HepG2 (cell line): ENCODE measurements around the gene GALNT15. TPM values are rescaled to one million over a fixed set of nuclear protein-coding genes. Genes with fewer than 3 reads are reported as not detected.

Source experiments
- ATAC-seq: fragments of 200-7000 bp; cut with Tn5 transposase; 3 replicates; pipeline ENCODE4 v1.9.1; 2020; ENCODE audit warnings: mild to moderate bottlenecking, moderate library complexity
- BruUV-seq: library from RNA; stranded (reverse); fragments of 400-500 nt; replicated peaks from 2 replicates; lab custom pipeline; 2021; lab: Mats Ljungman, UMichigan
- CTCF ChIA-PET: fragments of 300-600 bp; formaldehyde crosslinking; extraction: SDS; loops from one replicate; lab custom pipeline; 2021; ENCODE audit warnings: low total read pairs, inconsistent platforms, low intra/inter-chr PET ratio; lab: Yijun Ruan, JAX
- POLR2A ChIA-PET: fragments of 350-600 bp; sonication (Branson Sonifier 250); formaldehyde crosslinking; loops from one replicate; lab custom pipeline; 2020; ENCODE audit warnings: antibody characterized with exemption, inconsistent platforms; lab: Yijun Ruan, JAX
- DNase-seq: peaks from one replicate; pipeline ENCODE4 v3.0.0-alpha.2; 2015; ENCODE audit warnings: low spot score
- FAIRE-seq: peaks from 3 replicates; lab custom pipeline; 2011; peaks lifted over from hg19 to GRCh38; lab: Jason Lieb, UNC
- H2AFZ ChIP-seq: one replicate; pipeline ENCODE4 v1.6.1; 2011; ENCODE audit warnings: low read length, inconsistent platforms
- H3K27ac ChIP-seq: fragments of 300-600 bp; 3 replicates; pipeline ENCODE4 v1.8.0; 2011; ENCODE audit warnings: mixed run types, mild to moderate bottlenecking, mixed read lengths, low read length, inconsistent platforms; ENCODE audit not compliant: insufficient read depth; ENCODE audit errors: extremely low read length
- H3K27me3 ChIP-seq, 2 experiments: fragments of 200-600 bp in 1 of 2; 2 replicates in 1 of 2; 3 replicates in 1 of 2; pipeline versions ENCODE4 v1.6.0 to v1.8.0; 2011; ENCODE audit warnings: low read length in 2 of 2, mild to moderate bottlenecking in 2 of 2, moderate library complexity in 2 of 2, inconsistent platforms in 1 of 2; ENCODE audit not compliant: insufficient read depth in 2 of 2, control insufficient read depth in 1 of 2
- H3K36me3 ChIP-seq, 2 experiments: fragments of 200-600 bp in 1 of 2; replicated peaks in 1 of 2; 2 replicates in 1 of 2; 3 replicates in 1 of 2; pipeline versions ENCODE4 v1.5.1 to v1.8.0; 2011; ENCODE audit warnings: low read length in 2 of 2, inconsistent platforms in 1 of 2; ENCODE audit not compliant: insufficient read depth in 2 of 2, control insufficient read depth in 1 of 2
- H3K4me1 ChIP-seq: 2 replicates; pipeline ENCODE4 v1.5.1; 2012; ENCODE audit warnings: low read length, inconsistent platforms; ENCODE audit not compliant: insufficient read depth
- H3K4me2 ChIP-seq: 2 replicates; pipeline ENCODE4 v1.6.0; 2011; ENCODE audit warnings: low read depth, low read length, inconsistent platforms
- H3K4me3 ChIP-seq, 3 experiments: fragments of 200-600 bp in 1 of 3; sonication (generic), shearing (Covaris generic) in 1 of 3; replicated peaks in 1 of 3; 2 replicates each; pipeline ENCODE4 v1.5.1; 2011 to 2016; ENCODE audit warnings: low read length in 3 of 3, inconsistent platforms in 2 of 3, low read depth in 2 of 3, mild to moderate bottlenecking in 2 of 3, control low read depth in 1 of 3, mixed read lengths in 1 of 3; ENCODE audit not compliant: insufficient read depth in 1 of 3
- H3K79me2 ChIP-seq: one replicate; pipeline ENCODE4 v1.6.1; 2011; ENCODE audit warnings: low read length, inconsistent platforms; ENCODE audit not compliant: insufficient read depth
- H3K9ac ChIP-seq: 2 replicates; pipeline ENCODE4 v1.6.0; 2011; ENCODE audit warnings: mild to moderate bottlenecking, low read depth, low read length, inconsistent platforms; ENCODE audit not compliant: insufficient read depth
- H3K9me3 ChIP-seq: 2 replicates; pipeline ENCODE4 v1.5.1; 2012; ENCODE audit warnings: mild to moderate bottlenecking, low read length
- H4K20me1 ChIP-seq: 2 replicates; pipeline ENCODE4 v1.6.0; 2011; ENCODE audit warnings: inconsistent platforms, mild to moderate bottlenecking, low read length, moderate library complexity; ENCODE audit not compliant: insufficient read depth
- CSRNP2 ChIP-seq: sonication (generic); formaldehyde crosslinking; conservative IDR thresholded peaks from 2 replicates; pipeline ENCODE4 v1.8.0; 2022; ENCODE audit warnings: low read depth, missing genetic modification reagents
- MIER3 ChIP-seq: IDR thresholded peaks from 2 replicates; pipeline ENCODE4 v1.6.1; 2016; ENCODE audit warnings: missing compliant biosample characterization, borderline replicate concordance
- MYPOP ChIP-seq: sonication (generic); formaldehyde crosslinking; IDR thresholded peaks from 2 replicates; pipeline ENCODE4 v1.8.1; 2023; ENCODE audit warnings: mild to moderate bottlenecking, moderate library complexity, missing genetic modification reagents
- MZF1 ChIP-seq: sonication (generic); formaldehyde crosslinking; IDR thresholded peaks from 2 replicates; pipeline ENCODE4 v1.8.1; 2023; ENCODE audit warnings: mild to moderate bottlenecking, missing genetic modification reagents, borderline replicate concordance
- PITX1 ChIP-seq: sonication (generic); formaldehyde crosslinking; IDR thresholded peaks from 2 replicates; pipeline ENCODE4 v1.5.1; 2020; ENCODE audit warnings: mild to moderate bottlenecking, missing genetic modification reagents
- SMAD1 ChIP-seq: sonication (generic); formaldehyde crosslinking; IDR thresholded peaks from 2 replicates; pipeline ENCODE4 v1.4.0; 2020; ENCODE audit warnings: missing genetic modification reagents, low read depth, mild to moderate bottlenecking, borderline replicate concordance
- SNAI1 ChIP-seq: sonication (generic); formaldehyde crosslinking; IDR thresholded peaks from 2 replicates; pipeline ENCODE4 v1.5.0; 2020; ENCODE audit warnings: mild to moderate bottlenecking, missing genetic modification reagents, borderline replicate concordance
- ZC3H13 ChIP-seq: sonication (generic); formaldehyde crosslinking; IDR thresholded peaks from 2 replicates; pipeline ENCODE4 v1.8.1; 2023; ENCODE audit warnings: mild to moderate bottlenecking, missing genetic modification reagents, moderate library complexity
- ZNF383 ChIP-seq: sonication (generic); formaldehyde crosslinking; IDR thresholded peaks from 2 replicates; pipeline ENCODE4 v1.4.0; 2020; ENCODE audit warnings: missing genetic modification reagents, mild to moderate bottlenecking, borderline replicate concordance
- ZNF547 ChIP-seq: sonication (generic); formaldehyde crosslinking; IDR thresholded peaks from 2 replicates; pipeline ENCODE4 v1.5.1; 2020; ENCODE audit warnings: mild to moderate bottlenecking, missing genetic modification reagents
- ZNF776 ChIP-seq: sonication (generic); formaldehyde crosslinking; IDR thresholded peaks from 2 replicates; pipeline ENCODE4 v1.4.0; 2020; ENCODE audit warnings: mild to moderate bottlenecking, missing genetic modification reagents
- WGBS: methylation state at CpG from one replicate; pipeline ENCODE4 v1.1.6; 2017; ENCODE audit warnings: low lambda C conversion rate; 5-methylcytosine and 5-hydroxymethylcytosine counted together
- in situ Hi-C: cut with HindIII; loops from 2 replicates; pipeline ENCODE4 v1.10.0; 2017; ENCODE audit warnings: low pct_unique_long_range_greater_than_20kb; ENCODE audit not compliant: extremely low pct_ligation_motif_present
- intact Hi-C: fragments of 100-400 bp; cut with micrococcal nuclease; formaldehyde crosslinking; loops from one replicate; pipeline ENCODE4 v1.10.0; 2022; ENCODE audit not compliant: unreplicated experiment
- polyA plus RNA-seq, 8 experiments: library from polyadenylated mRNA; depleted of rRNA in 3 of 8; stranded (reverse) in 7 of 8; unstranded in 1 of 8; fragments of >200 nt; fragmentation: Illumina TruSeq in 4 of 8; extraction: Trizol in 4 of 8; gene quantifications; 2 replicates each; pipeline versions ENCODE4 v1.2.1 to v1.2.3, GENCODE V29; 2011 to 2016; ENCODE audit warnings: low read depth in 4 of 8, missing spikeins in 1 of 8, mixed read lengths in 1 of 8; ENCODE audit not compliant: insufficient read depth in 1 of 8
- total RNA-seq, 5 experiments: library from RNA; depleted of rRNA; stranded (reverse); fragments of >200 nt; fragmentation: Illumina TruSeq; extraction: Trizol; gene quantifications; 2 replicates each; pipeline ENCODE4 v1.2.3, GENCODE V29; 2016; ENCODE audit warnings: low read depth in 1 of 5
- TF ChIP-seq, protein P1 (sequence below): sonication (generic); formaldehyde crosslinking; IDR thresholded peaks from 2 replicates; pipeline ENCODE4 v1.4.0; 2020; ENCODE audit warnings: missing genetic modification reagents

GALNT15 gene
- total and polyA plus RNA-seq, 2 of the 13 experiments (the other 11 are each of a cell fraction or from before 2014, with no cell fraction given) = 0.02 to 0.04 TPM

- H3K36me3 ChIP-seq = no peaks in the 10 kb centered on the region
- POLR2A ChIA-PET = no interaction called here
- H3K27me3 ChIP-seq = peaks cover 0 to 26% of the 10 kb centered on the region in 2 experiments; a peak in 3 of 5 replicates
- no peaks in the 10 kb centered on the region for H4K20me1 ChIP-seq
- 0% methylated on average over 5 of the region's 5 CpGs for WGBS
- no peaks in the 10 kb centered on the region for H3K9me3 ChIP-seq
- CTCF ChIA-PET = no interaction called here
- H3K4me3 ChIP-seq = no peak overlapping the region
- BruUV-seq = no TSS peak
- H3K4me2 ChIP-seq = no peak overlapping the region
- no peak overlapping the region for H2AFZ ChIP-seq
- DNase-seq (no peak), FAIRE-seq (no peak), ATAC-seq (no peak)
- no peaks in the 10 kb centered on the region for H3K79me2 ChIP-seq
- no peak overlapping the region for H3K9ac ChIP-seq
- in situ Hi-C loops (no loop called here), intact Hi-C loops (no loop called here)
- H3K4me1 ChIP-seq = peaks cover 19% of the 10 kb centered on the region
- TF ChIP-seq ZNF776 (CRISPR knock-in tag) = no peak
- no peak for TF ChIP-seq MYPOP (CRISPR knock-in tag)
- TF ChIP-seq SNAI1 (CRISPR knock-in tag) = no peak
- no peak for TF ChIP-seq CSRNP2 (CRISPR knock-in tag)
- TF ChIP-seq SMAD1 (CRISPR knock-in tag) = no peak
- TF ChIP-seq, protein P1, sequence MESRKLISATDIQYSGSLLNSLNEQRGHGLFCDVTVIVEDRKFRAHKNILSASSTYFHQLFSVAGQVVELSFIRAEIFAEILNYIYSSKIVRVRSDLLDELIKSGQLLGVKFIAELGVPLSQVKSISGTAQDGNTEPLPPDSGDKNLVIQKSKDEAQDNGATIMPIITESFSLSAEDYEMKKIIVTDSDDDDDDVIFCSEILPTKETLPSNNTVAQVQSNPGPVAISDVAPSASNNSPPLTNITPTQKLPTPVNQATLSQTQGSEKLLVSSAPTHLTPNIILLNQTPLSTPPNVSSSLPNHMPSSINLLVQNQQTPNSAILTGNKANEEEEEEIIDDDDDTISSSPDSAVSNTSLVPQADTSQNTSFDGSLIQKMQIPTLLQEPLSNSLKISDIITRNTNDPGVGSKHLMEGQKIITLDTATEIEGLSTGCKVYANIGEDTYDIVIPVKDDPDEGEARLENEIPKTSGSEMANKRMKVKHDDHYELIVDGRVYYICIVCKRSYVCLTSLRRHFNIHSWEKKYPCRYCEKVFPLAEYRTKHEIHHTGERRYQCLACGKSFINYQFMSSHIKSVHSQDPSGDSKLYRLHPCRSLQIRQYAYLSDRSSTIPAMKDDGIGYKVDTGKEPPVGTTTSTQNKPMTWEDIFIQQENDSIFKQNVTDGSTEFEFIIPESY = no peak
- TF ChIP-seq ZC3H13 = no peak
- TF ChIP-seq MIER3 (CRISPR knock-in tag) = no peak
- TF ChIP-seq ZNF547 (CRISPR knock-in tag) = no peak
- no peak for TF ChIP-seq ZNF383 (CRISPR knock-in tag)
- TF ChIP-seq PITX1 = no peak
- no peak for TF ChIP-seq MZF1 (CRISPR knock-in tag)
- H3K27ac ChIP-seq = no peak overlapping the region
These were observed 8.1 kb downstream of the GALNT15 start for GRCh38 chr3:16182612-16183011.
